ENCODE measurements around the gene OXER1. TPM values are rescaled to one million over a fixed set of nuclear protein-coding genes. Genes with fewer than 3 reads are reported as not detected.

OXER1 gene, protein sequence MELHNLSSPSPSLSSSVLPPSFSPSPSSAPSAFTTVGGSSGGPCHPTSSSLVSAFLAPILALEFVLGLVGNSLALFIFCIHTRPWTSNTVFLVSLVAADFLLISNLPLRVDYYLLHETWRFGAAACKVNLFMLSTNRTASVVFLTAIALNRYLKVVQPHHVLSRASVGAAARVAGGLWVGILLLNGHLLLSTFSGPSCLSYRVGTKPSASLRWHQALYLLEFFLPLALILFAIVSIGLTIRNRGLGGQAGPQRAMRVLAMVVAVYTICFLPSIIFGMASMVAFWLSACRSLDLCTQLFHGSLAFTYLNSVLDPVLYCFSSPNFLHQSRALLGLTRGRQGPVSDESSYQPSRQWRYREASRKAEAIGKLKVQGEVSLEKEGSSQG
- total RNA-seq, result under 0.01 TPM in 1 of 2 replicates, not detected in the other

DNA sequence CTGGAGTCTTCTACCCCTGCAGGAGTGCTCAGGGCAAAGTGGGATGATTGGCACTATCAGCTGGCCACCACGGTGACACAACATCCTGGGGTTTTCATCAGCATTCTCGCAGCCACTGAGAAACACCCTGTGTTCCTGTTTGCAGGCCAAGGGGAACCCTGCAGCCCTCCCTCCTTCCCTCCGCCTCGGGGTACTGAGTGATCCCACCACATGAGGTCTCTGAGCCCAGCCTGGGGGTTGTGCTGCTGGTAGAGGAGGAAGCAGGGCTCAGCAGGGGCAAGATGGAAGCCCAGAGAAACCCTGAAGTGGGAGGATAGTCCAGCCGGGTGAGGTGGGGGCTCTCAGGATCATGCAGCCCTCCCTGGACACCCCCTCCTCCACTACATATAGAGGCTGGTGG, at the start of gene OXER1:
TSS of gene OXER1 (minus strand) at position 40 of the 400 bp plus-strand sequence. CDS start 73 bp downstream, outside the sequence.

DNA sequence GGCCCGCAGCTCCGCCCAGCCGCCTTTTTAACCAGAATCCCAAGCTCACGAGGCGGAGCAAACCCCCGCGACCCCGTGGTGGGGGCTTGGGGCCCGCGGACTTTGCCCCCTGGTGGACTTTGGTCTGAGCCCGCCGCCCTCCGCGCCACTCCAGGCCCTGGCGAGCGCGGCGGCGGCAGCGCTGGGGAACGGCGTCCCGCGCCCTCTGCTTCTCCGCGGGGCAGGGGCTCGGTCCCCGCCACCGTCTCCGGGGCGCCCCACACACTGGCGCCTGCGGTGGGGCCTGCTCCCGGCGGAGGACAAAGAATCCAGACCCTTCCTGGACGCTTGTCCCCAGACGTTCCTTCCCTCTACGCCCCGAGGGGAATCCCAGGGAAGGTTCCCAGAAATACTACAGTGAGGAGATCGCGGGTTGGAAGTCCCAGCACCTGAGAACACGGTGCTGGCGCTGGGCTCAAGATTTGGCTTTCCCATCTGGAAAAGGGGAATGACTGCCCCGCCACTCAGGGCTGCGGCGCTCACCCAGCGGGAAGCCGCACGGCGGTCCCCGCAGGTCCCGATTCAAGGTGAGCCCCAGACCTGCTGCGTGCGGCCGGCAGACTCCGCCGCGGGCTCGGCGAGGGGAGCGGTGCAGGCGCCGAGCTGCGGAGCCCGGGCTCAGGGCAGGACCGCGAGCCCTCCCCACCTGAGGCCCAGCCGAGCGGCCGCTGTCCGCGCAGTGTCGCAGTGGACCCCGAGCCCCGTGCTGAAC, 28.8 kb upstream of the OXER1 start, which contains the start of gene HAAO:
TSS of gene HAAO (minus strand) at position 1 of the 751 bp plus-strand sequence. CDS start 47 bp downstream, outside the sequence.

Other genes starting within 250 kb of the OXER1 start
- gene MTA3, start 195.5 kb downstream of the OXER1 start, total RNA-seq, result 16.9 and 22.2 TPM in 2 replicates
- gene HAAO, start 28.4 kb upstream of the OXER1 start, total RNA-seq, result not detected in 2 replicates